HepG2 (cell line): ENCODE results near the gene DCP1B. TPM values are rescaled to one million over a fixed set of nuclear protein-coding genes. Genes with fewer than 3 reads are reported as not detected.

Source experiments
- ATAC-seq: fragments of 200-7000 bp; cut with Tn5 transposase; 3 replicates; pipeline ENCODE4 v1.9.1; 2020; ENCODE audit warnings: mild to moderate bottlenecking, moderate library complexity
- BruUV-seq: library from RNA; stranded (reverse); fragments of 400-500 nt; replicated peaks from 2 replicates; lab custom pipeline; 2021; lab: Mats Ljungman, UMichigan
- CTCF ChIA-PET: fragments of 300-600 bp; formaldehyde crosslinking; extraction: SDS; loops from one replicate; lab custom pipeline; 2021; ENCODE audit warnings: low total read pairs, inconsistent platforms, low intra/inter-chr PET ratio; lab: Yijun Ruan, JAX
- POLR2A ChIA-PET: fragments of 350-600 bp; sonication (Branson Sonifier 250); formaldehyde crosslinking; loops from one replicate; lab custom pipeline; 2020; ENCODE audit warnings: antibody characterized with exemption, inconsistent platforms; lab: Yijun Ruan, JAX
- DNase-seq: peaks from one replicate; pipeline ENCODE4 v3.0.0-alpha.2; 2015; ENCODE audit warnings: low spot score
- FAIRE-seq: peaks from 3 replicates; lab custom pipeline; 2011; peaks lifted over from hg19 to GRCh38; lab: Jason Lieb, UNC
- H2AFZ ChIP-seq: one replicate; pipeline ENCODE4 v1.6.1; 2011; ENCODE audit warnings: low read length, inconsistent platforms
- H3K27ac ChIP-seq: fragments of 300-600 bp; 3 replicates; pipeline ENCODE4 v1.8.0; 2011; ENCODE audit warnings: mixed run types, mild to moderate bottlenecking, mixed read lengths, low read length, inconsistent platforms; ENCODE audit not compliant: insufficient read depth; ENCODE audit errors: extremely low read length
- H3K27me3 ChIP-seq, 2 experiments: fragments of 200-600 bp in 1 of 2; 2 replicates in 1 of 2; 3 replicates in 1 of 2; pipeline versions ENCODE4 v1.6.0 to v1.8.0; 2011; ENCODE audit warnings: low read length in 2 of 2, mild to moderate bottlenecking in 2 of 2, moderate library complexity in 2 of 2, inconsistent platforms in 1 of 2; ENCODE audit not compliant: insufficient read depth in 2 of 2, control insufficient read depth in 1 of 2
- H3K36me3 ChIP-seq, 2 experiments: fragments of 200-600 bp in 1 of 2; replicated peaks in 1 of 2; 2 replicates in 1 of 2; 3 replicates in 1 of 2; pipeline versions ENCODE4 v1.5.1 to v1.8.0; 2011; ENCODE audit warnings: low read length in 2 of 2, inconsistent platforms in 1 of 2; ENCODE audit not compliant: insufficient read depth in 2 of 2, control insufficient read depth in 1 of 2
- H3K4me1 ChIP-seq: 2 replicates; pipeline ENCODE4 v1.5.1; 2012; ENCODE audit warnings: low read length, inconsistent platforms; ENCODE audit not compliant: insufficient read depth
- H3K4me2 ChIP-seq: 2 replicates; pipeline ENCODE4 v1.6.0; 2011; ENCODE audit warnings: low read depth, low read length, inconsistent platforms
- H3K4me3 ChIP-seq, 3 experiments: fragments of 200-600 bp in 1 of 3; sonication (generic), shearing (Covaris generic) in 1 of 3; replicated peaks in 1 of 3; 2 replicates each; pipeline ENCODE4 v1.5.1; 2011 to 2016; ENCODE audit warnings: low read length in 3 of 3, inconsistent platforms in 2 of 3, low read depth in 2 of 3, mild to moderate bottlenecking in 2 of 3, control low read depth in 1 of 3, mixed read lengths in 1 of 3; ENCODE audit not compliant: insufficient read depth in 1 of 3
- H3K79me2 ChIP-seq: one replicate; pipeline ENCODE4 v1.6.1; 2011; ENCODE audit warnings: low read length, inconsistent platforms; ENCODE audit not compliant: insufficient read depth
- H3K9ac ChIP-seq: 2 replicates; pipeline ENCODE4 v1.6.0; 2011; ENCODE audit warnings: mild to moderate bottlenecking, low read depth, low read length, inconsistent platforms; ENCODE audit not compliant: insufficient read depth
- H3K9me3 ChIP-seq: 2 replicates; pipeline ENCODE4 v1.5.1; 2012; ENCODE audit warnings: mild to moderate bottlenecking, low read length
- H4K20me1 ChIP-seq: 2 replicates; pipeline ENCODE4 v1.6.0; 2011; ENCODE audit warnings: inconsistent platforms, mild to moderate bottlenecking, low read length, moderate library complexity; ENCODE audit not compliant: insufficient read depth
- CREBL2 ChIP-seq: sonication (generic); formaldehyde crosslinking; IDR thresholded peaks from 2 replicates; pipeline ENCODE4 v1.8.1; 2023; ENCODE audit warnings: missing genetic modification reagents, mild to moderate bottlenecking, borderline replicate concordance
- MTERF4 ChIP-seq: sonication (generic); formaldehyde crosslinking; IDR thresholded peaks from 2 replicates; pipeline ENCODE4 v1.8.0; 2023; ENCODE audit warnings: mild to moderate bottlenecking, missing genetic modification reagents
- NFAT5 ChIP-seq: sonication (generic); formaldehyde crosslinking; IDR thresholded peaks from 2 replicates; pipeline ENCODE4 v1.4.0; 2020; ENCODE audit warnings: missing genetic modification reagents
- PCBP2 ChIP-seq: fragments of 200-400 bp; formaldehyde crosslinking; optimal IDR thresholded peaks from 2 replicates; pipeline ENCODE3; 2018; ENCODE audit warnings: low read length, low read depth; ENCODE audit not compliant: poor library complexity, severe bottlenecking
- REL ChIP-seq: sonication (generic); formaldehyde crosslinking; conservative IDR thresholded peaks from 2 replicates; pipeline ENCODE4 v1.8.0; 2022; ENCODE audit warnings: mild to moderate bottlenecking, missing genetic modification reagents, moderate library complexity
- THAP11 ChIP-seq: IDR thresholded peaks from 2 replicates; pipeline ENCODE4 v1.6.1; 2016; ENCODE audit warnings: missing biosample characterization, missing genetic modification reagents
- XRCC5 ChIP-seq: fragments of 200-400 bp; formaldehyde crosslinking; optimal IDR thresholded peaks from 2 replicates; pipeline ENCODE3; 2017; ENCODE audit warnings: mild to moderate bottlenecking, low read length
- ZMAT5 ChIP-seq: sonication (generic); formaldehyde crosslinking; IDR thresholded peaks from 2 replicates; pipeline ENCODE4 v1.5.0; 2020; ENCODE audit warnings: mild to moderate bottlenecking, low read depth, missing genetic modification reagents, borderline replicate concordance
- ZNF343 ChIP-seq: sonication (generic); formaldehyde crosslinking; IDR thresholded peaks from 2 replicates; pipeline ENCODE4 v1.4.0; 2020; ENCODE audit warnings: mild to moderate bottlenecking, missing genetic modification reagents
- WGBS: methylation state at CpG from one replicate; pipeline ENCODE4 v1.1.6; 2017; ENCODE audit warnings: low lambda C conversion rate; 5-methylcytosine and 5-hydroxymethylcytosine counted together
- in situ Hi-C: cut with HindIII; loops from 2 replicates; pipeline ENCODE4 v1.10.0; 2017; ENCODE audit warnings: low pct_unique_long_range_greater_than_20kb; ENCODE audit not compliant: extremely low pct_ligation_motif_present
- intact Hi-C: fragments of 100-400 bp; cut with micrococcal nuclease; formaldehyde crosslinking; loops from one replicate; pipeline ENCODE4 v1.10.0; 2022; ENCODE audit not compliant: unreplicated experiment
- polyA plus RNA-seq, 8 experiments: library from polyadenylated mRNA; depleted of rRNA in 3 of 8; stranded (reverse) in 7 of 8; unstranded in 1 of 8; fragments of >200 nt; fragmentation: Illumina TruSeq in 4 of 8; extraction: Trizol in 4 of 8; gene quantifications; 2 replicates each; pipeline versions ENCODE4 v1.2.1 to v1.2.3, GENCODE V29; 2011 to 2016; ENCODE audit warnings: low read depth in 4 of 8, missing spikeins in 1 of 8, mixed read lengths in 1 of 8; ENCODE audit not compliant: insufficient read depth in 1 of 8
- total RNA-seq, 5 experiments: library from RNA; depleted of rRNA; stranded (reverse); fragments of >200 nt; fragmentation: Illumina TruSeq; extraction: Trizol; gene quantifications; 2 replicates each; pipeline ENCODE4 v1.2.3, GENCODE V29; 2016; ENCODE audit warnings: low read depth in 1 of 5

The DCP1B gene
- total and polyA plus RNA-seq, 2 of the 13 experiments (the other 11 are each of a cell fraction or from before 2014, with no cell fraction given): 11.4 to 27.2 TPM

GRCh38 chr12:1934831-1935230, 69.4 kb downstream of the DCP1B start:
- Histone ChIP-seq H3K9me3 (no peaks in the 10 kb centered on the region), H2AFZ (no peak overlapping the region), H3K9ac (no peak overlapping the region), H3K4me3 (no peak overlapping the region), H4K20me1 (no peaks in the 10 kb centered on the region), H3K36me3 (peaks cover 4 to 10% of the 10 kb centered on the region in 2 experiments; a peak in 3 of 5 replicates), H3K79me2 (no peaks in the 10 kb centered on the region), H3K4me1 (peaks cover 8% of the 10 kb centered on the region), H3K4me2 (no peak overlapping the region), H3K27ac (no peak overlapping the region), H3K27me3 (peaks cover 0 to 5% of the 10 kb centered on the region in 2 experiments; a peak in 2 of 5 replicates)
- WGBS: 80% methylated on average over 9 of the region's 12 CpGs
- POLR2A ChIA-PET: no interaction called here
- intact Hi-C loops (no loop called here), in situ Hi-C loops (loop anchor here (5.0 kb wide), 2 partner anchors 143 to 288 kb away; no protein-coding TSS in a partner anchor)
- TF ChIP-seq MTERF4 (CRISPR knock-in tag): no peak
- no peak for TF ChIP-seq XRCC5
- no peak for TF ChIP-seq THAP11
- TF ChIP-seq CREBL2: no peak
- no peak for TF ChIP-seq NFAT5 (CRISPR knock-in tag)
- TF ChIP-seq REL: no peak
- TF ChIP-seq PCBP2: no peak
- TF ChIP-seq ZMAT5 (CRISPR knock-in tag): no peak
- no peak for TF ChIP-seq ZNF343
- ATAC-seq (no peak), FAIRE-seq (no peak), DNase-seq (no peak)
- CTCF ChIA-PET: no interaction called here
- BruUV-seq: no TSS peak
